RKO (cell line): ENCODE data around the gene DSN1.

ENCODE experiments used
- DNase-seq: peaks from one replicate; pipeline ENCODE4 v3.0.0-alpha.2; 2016; ENCODE audit warnings: low spot score

Gene DSN1

GRCh38 chr20:36795691-36796090, 22.1 kb upstream of the DSN1 start:
- DNase-seq, result no peak

GRCh38 chr20:36794116-36794474, 20.5 kb upstream of the DSN1 start:
- no peak for DNase-seq

- no peak for DNase-seq
These were observed 19.9 kb upstream of the DSN1 start for GRCh38 chr20:36793294-36794115.

DNA sequence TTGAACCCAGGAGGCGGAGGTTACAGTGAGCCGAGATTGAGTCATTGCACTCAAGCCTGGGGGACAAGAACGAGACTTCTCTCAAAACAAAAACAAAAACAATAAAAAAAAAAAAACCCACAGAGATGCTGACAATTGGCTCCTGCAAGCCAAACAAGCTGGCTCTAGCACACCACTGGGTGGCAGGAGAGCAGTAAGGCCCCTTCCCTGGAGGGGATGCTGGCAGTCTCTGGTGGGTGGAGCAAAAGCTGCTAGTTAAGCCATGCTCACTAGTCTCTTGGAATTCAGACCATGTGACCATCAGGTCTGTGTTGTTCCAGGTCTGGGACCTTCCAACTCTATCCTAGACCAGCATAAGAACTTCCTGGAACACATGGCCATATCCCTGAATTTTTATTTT, 18.9 kb upstream of the DSN1 start:
- peak; percentile 78 for DNase-seq

DNA sequence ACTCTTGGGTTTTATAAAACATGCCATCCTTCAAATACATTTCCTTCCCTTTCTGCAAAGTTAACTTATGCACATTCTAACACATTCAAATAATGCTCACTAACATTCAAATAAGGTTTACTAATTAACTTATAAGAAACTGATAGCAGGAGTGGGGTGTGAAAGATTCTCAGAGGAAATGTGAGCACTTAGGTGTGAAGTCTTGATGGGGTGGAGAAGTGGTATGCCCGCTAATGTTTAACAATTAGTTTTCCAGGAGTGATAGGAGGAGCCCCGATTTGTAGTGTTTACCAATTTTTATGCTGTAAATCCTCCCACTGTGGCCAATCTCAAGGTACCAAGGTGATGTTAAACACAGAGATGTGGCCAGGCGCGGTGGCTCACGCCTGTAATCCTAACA, 18.3 kb upstream of the DSN1 start:
- no peak for DNase-seq

GRCh38 chr20:36786663-36787062, 13.1 kb upstream of the DSN1 start:
- no peak for DNase-seq

- DNase-seq, result no peak
These were observed 12.7 kb upstream of the DSN1 start for GRCh38 chr20:36786246-36786645.

DNA sequence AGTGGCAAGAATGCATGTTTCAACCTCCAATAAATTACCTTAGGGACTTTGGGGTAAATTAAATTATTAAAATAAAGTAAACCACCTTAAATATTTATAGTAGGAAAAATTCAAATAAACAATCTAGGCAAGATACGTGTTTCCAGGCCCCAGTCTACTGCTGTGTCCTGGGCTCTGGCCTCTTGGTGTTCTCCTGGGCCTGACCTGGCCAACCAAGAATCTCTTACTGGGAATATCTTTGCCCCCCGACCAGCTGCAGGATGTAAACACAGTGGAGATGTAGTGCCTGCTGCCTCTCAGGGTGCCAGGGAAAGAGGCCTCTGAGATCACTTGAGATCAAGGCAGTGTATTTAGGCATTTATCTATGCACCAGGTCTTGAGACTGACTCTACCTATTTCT, 11.7 kb upstream of the DSN1 start:
- no peak for DNase-seq

GRCh38 chr20:36784900-36785299, 11.3 kb upstream of the DSN1 start:
- no peak for DNase-seq

DNA sequence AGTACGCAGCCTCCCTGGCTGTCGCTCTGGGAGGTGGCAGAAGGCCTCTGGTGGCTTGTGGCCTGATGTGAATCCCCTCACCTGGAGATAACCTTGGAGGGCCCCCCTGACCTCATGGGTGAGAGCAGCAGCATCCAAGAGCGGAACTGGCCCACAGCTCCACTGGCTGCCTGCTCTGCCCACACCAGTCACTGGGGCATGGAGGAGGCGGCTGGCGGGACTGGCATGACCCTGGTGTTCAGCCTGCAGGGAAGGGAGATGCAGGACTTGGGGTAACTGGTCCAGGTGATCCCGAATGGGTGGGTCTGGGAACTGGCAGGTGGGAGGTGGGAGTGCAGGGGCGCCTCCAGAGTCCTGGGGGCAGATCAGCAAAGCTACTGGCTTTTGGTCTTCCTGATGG, 10.6 kb upstream of the DSN1 start:
- DNase-seq, result no peak

DNA sequence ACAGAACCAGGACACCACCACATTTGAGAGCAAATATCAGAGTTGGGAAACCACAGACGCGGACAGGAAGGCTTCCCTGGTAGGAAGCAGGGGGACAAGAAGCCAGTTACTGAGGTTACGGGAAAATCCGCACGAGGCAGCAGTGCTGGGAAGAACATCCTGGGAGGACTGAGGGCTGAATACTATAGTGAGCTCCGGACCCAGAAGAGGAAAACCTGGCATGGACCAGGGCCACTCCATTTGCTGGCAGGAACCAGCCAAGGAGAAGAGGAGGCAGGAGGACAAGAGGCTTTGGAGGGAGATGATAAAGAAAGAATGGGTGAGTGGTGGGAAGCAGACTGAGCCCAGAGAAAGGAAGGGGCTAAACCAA, 6.1 kb upstream of the DSN1 start:
- no peak for DNase-seq

GRCh38 chr20:36778831-36779655, 5.5 kb upstream of the DSN1 start:
- no peak for DNase-seq

GRCh38 chr20:36777576-36777975, 4.0 kb upstream of the DSN1 start:
- DNase-seq, result no peak

- no peak for DNase-seq
These were observed 3.6 kb upstream of the DSN1 start for GRCh38 chr20:36777167-36777566.

GRCh38 chr20:36775826-36776225, 2.3 kb upstream of the DSN1 start:
- DNase-seq, result no peak

GRCh38 chr20:36775196-36775595, 1.6 kb upstream of the DSN1 start:
- DNase-seq, result no peak

DNA sequence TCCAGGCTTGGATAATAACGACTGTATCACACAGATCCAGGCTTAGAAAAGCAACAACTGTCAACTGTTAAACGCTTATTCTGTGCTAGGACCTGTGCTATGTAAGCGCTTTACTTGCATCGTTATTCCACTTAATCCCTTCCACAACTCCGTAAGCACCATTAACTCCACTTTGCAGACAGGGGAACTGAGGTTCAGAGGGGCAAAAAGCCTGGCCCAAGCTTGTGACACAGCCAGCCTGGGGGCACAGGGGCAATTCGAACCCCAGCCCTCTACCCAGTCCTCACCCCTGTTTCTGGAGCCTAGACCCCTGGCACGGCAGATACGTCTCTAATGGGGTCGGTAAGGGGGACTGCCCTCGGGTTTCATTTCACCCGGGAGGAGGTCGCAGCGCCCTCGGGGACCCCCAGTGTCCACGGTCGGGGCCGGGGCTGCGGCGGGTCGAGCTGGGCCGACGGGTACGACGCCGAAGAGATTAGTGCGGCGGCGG, 411 bp downstream of the DSN1 start:
- DNase-seq, result peak; percentile 38

DNA sequence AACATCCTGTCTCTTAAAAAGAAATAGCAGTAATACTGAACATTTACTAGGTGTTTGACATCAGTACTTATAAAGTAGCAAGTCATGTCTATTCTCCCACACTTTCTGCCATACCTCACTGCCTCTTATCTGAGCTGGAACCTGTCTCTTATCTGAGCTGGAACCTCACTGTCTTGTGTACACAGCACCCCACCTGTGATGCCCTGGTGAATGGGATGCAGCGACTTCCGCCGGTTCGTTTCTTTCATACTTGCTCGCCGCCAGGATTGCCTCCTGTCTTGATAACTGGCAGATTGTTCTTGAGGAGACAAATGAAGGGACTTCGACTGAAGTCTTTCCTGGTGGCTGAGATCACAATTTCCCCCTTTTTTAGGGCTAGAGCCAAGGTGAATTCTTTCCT, 2.9 kb downstream of the DSN1 start:
- no peak for DNase-seq

- DNase-seq, result no peak
These were observed 4.7 kb downstream of the DSN1 start for GRCh38 chr20:36768768-36769430.

DNA sequence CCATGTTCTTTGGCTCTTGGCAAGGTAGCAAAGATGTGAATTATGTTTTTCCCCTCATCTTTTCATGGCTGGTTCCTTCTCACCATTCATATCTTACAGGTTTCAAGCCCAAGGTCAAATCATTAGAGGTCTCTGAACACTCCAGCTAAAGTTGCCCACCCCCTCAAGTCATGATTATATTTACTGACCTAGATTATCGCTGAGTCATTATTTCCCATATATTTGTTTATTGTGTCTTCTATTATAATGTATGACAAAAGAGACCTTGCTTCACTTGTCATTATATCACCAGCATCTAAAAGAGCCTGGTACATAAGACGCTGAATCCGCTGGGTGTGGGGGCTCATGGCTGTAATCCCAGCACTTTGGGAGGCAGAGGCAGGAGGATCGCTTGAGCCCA, 12.4 kb downstream of the DSN1 start:
- DNase-seq, result no peak

DNA sequence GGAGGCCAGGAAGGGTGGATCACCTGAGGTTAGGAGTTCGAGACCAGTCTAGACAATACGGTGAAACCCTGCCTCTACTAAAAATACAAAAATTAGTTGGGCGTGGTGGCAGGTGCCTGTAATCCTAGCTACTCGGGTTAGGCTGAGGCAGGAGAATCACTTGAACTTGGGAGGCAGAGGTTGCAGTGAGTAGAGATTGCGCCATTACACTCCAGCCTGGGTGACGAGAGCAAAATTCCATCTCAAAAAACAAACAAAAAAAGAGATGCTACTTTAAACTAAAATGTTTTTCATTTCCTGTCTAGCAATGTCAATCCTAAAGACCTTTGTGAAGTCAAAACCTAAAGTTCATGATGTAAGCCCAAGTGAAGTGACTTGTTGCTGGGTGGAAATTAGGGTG, 12.9 kb downstream of the DSN1 start:
- no peak for DNase-seq

GRCh38 chr20:36758276-36758675, 15.3 kb downstream of the DSN1 start:
- no peak for DNase-seq

DNA sequence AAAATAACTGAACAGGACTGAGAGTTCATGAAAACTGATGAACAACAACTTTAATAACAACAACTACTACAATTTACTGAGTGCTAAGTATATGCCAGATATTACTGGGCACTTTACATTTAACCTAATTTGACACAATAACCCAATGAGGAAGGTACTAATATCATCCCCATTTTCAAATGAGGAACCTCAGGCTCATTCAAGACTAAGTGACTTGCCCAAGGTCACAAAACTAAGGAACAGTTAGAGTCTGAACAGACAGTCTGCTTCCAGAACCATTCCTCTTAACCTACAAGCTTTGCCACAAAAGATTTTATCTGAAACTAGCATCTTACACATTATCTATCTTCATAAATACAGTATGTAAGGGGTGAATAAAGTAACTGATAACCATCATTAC, 17.1 kb downstream of the DSN1 start:
- no peak for DNase-seq
